Measurements from ENCODE around the gene BCAS3.

BCAS3 gene

DNA sequence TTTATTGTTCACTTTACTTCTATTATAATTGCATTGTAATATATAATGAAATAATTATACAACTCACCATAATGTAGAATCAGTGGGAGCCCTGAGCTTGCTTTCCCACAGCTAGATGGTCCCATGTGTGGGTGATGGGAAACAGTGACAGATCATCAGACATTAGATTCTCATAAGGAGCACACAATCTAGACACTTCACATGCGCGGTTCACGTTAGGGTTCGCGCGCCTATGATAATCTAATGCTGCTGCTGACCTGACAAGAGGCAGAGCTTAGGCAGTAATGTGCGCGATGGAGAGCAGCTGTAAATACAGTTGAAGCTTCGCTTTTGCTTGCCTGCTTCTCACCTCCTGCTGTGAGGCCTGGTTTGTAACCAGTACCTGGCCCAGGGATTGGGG, 40.2 kb downstream of the BCAS3 start:
- H3K4me3 ChIP-seq (ENCODE audit: low read length) = no peak overlapping the region

GRCh38 chr17:60720763-60721531, 43.3 kb downstream of the BCAS3 start:
- Histone ChIP-seq H2BK15ac (replicated peaks; ENCODE audit: low read depth) (no peak overlapping the region), H4K5ac (ENCODE audit: low read length) (no peak overlapping the region), H3K4me1 (ENCODE audit: control insufficient read depth, low read depth, low read length) (no peaks in the 10 kb centered on the region), H3K23ac (ENCODE audit: low read length) (no peak overlapping the region), H3K9ac (ENCODE audit: low read length) (no peak overlapping the region), H4K8ac (ENCODE audit: low read depth, low read length) (no peak overlapping the region), H3K4me3 (ENCODE audit: low read length) (no peak overlapping the region), H3K36me3 (ENCODE audit: control insufficient read depth, insufficient read depth, low read length) (no peaks in the 10 kb centered on the region), H2AK5ac (ENCODE audit: low read length) (no peak overlapping the region), H3K4ac (ENCODE audit: low read depth, low read length) (no peak overlapping the region), H3K4me2 (ENCODE audit: low read length) (no peak overlapping the region), H3K79me2 (ENCODE audit: control insufficient read depth, insufficient read depth, low read length) (no peaks in the 10 kb centered on the region), H2BK120ac (ENCODE audit: low read depth, low read length) (no peak overlapping the region), H3K27me3 (ENCODE audit: insufficient read depth, low read length, poor library complexity) (no peaks in the 10 kb centered on the region), H3K79me1 (ENCODE audit: low read length) (no peaks in the 10 kb centered on the region), H3K56ac (ENCODE audit: low read length) (no peak overlapping the region), H2BK5ac (ENCODE audit: low read length) (no peak overlapping the region), H3K18ac (ENCODE audit: low read length) (no peak overlapping the region), H3K27ac (ENCODE audit: low read depth, low read length) (no peak overlapping the region)
- no CpG with 5 or more reads among the region's 5 CpGs for WGBS (ENCODE audit: extremely low coverage, insufficient coverage, low lambda C conversion rate)
- DNase-seq = peak; percentile 56

More for the DNA sequence above, 40.2 kb downstream of the BCAS3 start:
- DNase-seq = no peak
- Histone ChIP-seq H3K23ac (ENCODE audit: low read length) (no peak overlapping the region), H3K18ac (ENCODE audit: low read length) (no peak overlapping the region), H3K4me1 (ENCODE audit: control insufficient read depth, low read depth, low read length) (no peaks in the 10 kb centered on the region), H3K79me1 (ENCODE audit: low read length) (no peaks in the 10 kb centered on the region), H3K36me3 (ENCODE audit: control insufficient read depth, insufficient read depth, low read length) (no peaks in the 10 kb centered on the region), H3K79me2 (ENCODE audit: control insufficient read depth, insufficient read depth, low read length) (no peaks in the 10 kb centered on the region), H2BK15ac (replicated peaks; ENCODE audit: low read depth) (no peak overlapping the region), H3K9ac (ENCODE audit: low read length) (no peak overlapping the region), H3K27ac (ENCODE audit: low read depth, low read length) (no peak overlapping the region), H3K4ac (ENCODE audit: low read depth, low read length) (no peak overlapping the region), H2BK120ac (ENCODE audit: low read depth, low read length) (no peak overlapping the region), H4K5ac (ENCODE audit: low read length) (no peak overlapping the region), H4K8ac (ENCODE audit: low read depth, low read length) (no peak overlapping the region), H2BK5ac (ENCODE audit: low read length) (no peak overlapping the region), H3K56ac (ENCODE audit: low read length) (no peak overlapping the region), H3K4me2 (ENCODE audit: low read length) (no peak overlapping the region), H2AK5ac (ENCODE audit: low read length) (no peak overlapping the region), H3K27me3 (ENCODE audit: insufficient read depth, low read length, poor library complexity) (no peaks in the 10 kb centered on the region)
- WGBS (ENCODE audit: extremely low coverage, insufficient coverage, low lambda C conversion rate) = no CpG with 5 or more reads among the region's 9 CpGs

GRCh38 chr17:60724647-60725046, 47.0 kb downstream of the BCAS3 start:
- Histone ChIP-seq H3K23ac (ENCODE audit: low read length) (no peak overlapping the region), H4K5ac (ENCODE audit: low read length) (no peak overlapping the region), H2BK15ac (replicated peaks; ENCODE audit: low read depth) (no peak overlapping the region), H3K18ac (ENCODE audit: low read length) (no peak overlapping the region), H3K4ac (ENCODE audit: low read depth, low read length) (no peak overlapping the region), H3K4me2 (ENCODE audit: low read length) (no peak overlapping the region), H2BK5ac (ENCODE audit: low read length) (no peak overlapping the region), H3K36me3 (ENCODE audit: control insufficient read depth, insufficient read depth, low read length) (no peaks in the 10 kb centered on the region), H3K27ac (ENCODE audit: low read depth, low read length) (no peak overlapping the region), H4K8ac (ENCODE audit: low read depth, low read length) (no peak overlapping the region), H3K27me3 (ENCODE audit: insufficient read depth, low read length, poor library complexity) (no peaks in the 10 kb centered on the region), H3K79me1 (ENCODE audit: low read length) (no peaks in the 10 kb centered on the region), H3K56ac (ENCODE audit: low read length) (no peak overlapping the region), H3K4me1 (ENCODE audit: control insufficient read depth, low read depth, low read length) (no peaks in the 10 kb centered on the region), H2AK5ac (ENCODE audit: low read length) (no peak overlapping the region), H3K9ac (ENCODE audit: low read length) (no peak overlapping the region), H2BK120ac (ENCODE audit: low read depth, low read length) (no peak overlapping the region), H3K4me3 (ENCODE audit: low read length) (no peak overlapping the region), H3K79me2 (ENCODE audit: control insufficient read depth, insufficient read depth, low read length) (no peaks in the 10 kb centered on the region)
- no peak for DNase-seq

DNA sequence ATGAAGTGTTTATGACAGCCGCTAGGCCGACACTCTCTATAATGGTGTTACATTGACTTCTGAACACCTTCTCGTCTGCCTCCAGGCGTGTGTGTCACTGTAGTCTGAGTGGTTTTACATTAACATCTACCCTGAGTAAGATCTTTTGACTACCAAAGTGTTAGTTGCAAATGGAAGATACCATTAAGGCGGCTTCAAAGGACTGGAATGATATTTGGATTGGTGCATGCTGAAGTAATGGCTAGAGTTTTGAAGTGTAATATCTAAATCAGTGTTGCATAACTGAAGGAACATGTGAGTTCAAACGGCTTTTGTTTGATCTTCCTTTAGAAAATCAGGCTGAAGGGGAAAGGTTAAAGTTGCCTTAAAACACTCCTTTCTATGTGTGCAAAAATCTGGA, 52.2 kb downstream of the BCAS3 start:
- DNase-seq = peak; percentile 8
- Histone ChIP-seq H3K18ac (ENCODE audit: low read length) (no peak overlapping the region), H3K27ac (ENCODE audit: low read depth, low read length) (no peak overlapping the region), H4K8ac (ENCODE audit: low read depth, low read length) (no peak overlapping the region), H2AK5ac (ENCODE audit: low read length) (no peak overlapping the region), H2BK5ac (ENCODE audit: low read length) (no peak overlapping the region), H3K4me2 (ENCODE audit: low read length) (no peak overlapping the region), H3K4ac (ENCODE audit: low read depth, low read length) (no peak overlapping the region), H3K36me3 (ENCODE audit: control insufficient read depth, insufficient read depth, low read length) (no peaks in the 10 kb centered on the region), H3K4me3 (ENCODE audit: low read length) (no peak overlapping the region), H3K4me1 (ENCODE audit: control insufficient read depth, low read depth, low read length) (no peaks in the 10 kb centered on the region), H2BK120ac (ENCODE audit: low read depth, low read length) (no peak overlapping the region), H3K23ac (ENCODE audit: low read length) (no peak overlapping the region), H3K56ac (ENCODE audit: low read length) (no peak overlapping the region), H3K79me2 (ENCODE audit: control insufficient read depth, insufficient read depth, low read length) (no peaks in the 10 kb centered on the region), H4K5ac (ENCODE audit: low read length) (no peak overlapping the region), H2BK15ac (replicated peaks; ENCODE audit: low read depth) (no peak overlapping the region), H3K79me1 (ENCODE audit: low read length) (no peaks in the 10 kb centered on the region), H3K27me3 (ENCODE audit: insufficient read depth, low read length, poor library complexity) (no peaks in the 10 kb centered on the region), H3K9ac (ENCODE audit: low read length) (no peak overlapping the region)
- WGBS (ENCODE audit: extremely low coverage, insufficient coverage, low lambda C conversion rate) = no CpG with 5 or more reads among the region's 6 CpGs

GRCh38 chr17:60730273-60730672, 52.6 kb downstream of the BCAS3 start:
- no peak overlapping the region for H2BK120ac ChIP-seq (ENCODE audit: low read depth, low read length)
- H4K5ac ChIP-seq (ENCODE audit: low read length) = no peak overlapping the region
- DNase-seq = no peak
- H3K27ac ChIP-seq (ENCODE audit: low read depth, low read length) = no peak overlapping the region
- no peak overlapping the region for H2AK5ac ChIP-seq (ENCODE audit: low read length)
- no peak overlapping the region for H3K4me2 ChIP-seq (ENCODE audit: low read length)
- H3K36me3 ChIP-seq (ENCODE audit: control insufficient read depth, insufficient read depth, low read length) = no peaks in the 10 kb centered on the region
- no peak overlapping the region for H3K23ac ChIP-seq (ENCODE audit: low read length)
- H3K4me3 ChIP-seq (ENCODE audit: low read length) = no peak overlapping the region
- no peak overlapping the region for H3K9ac ChIP-seq (ENCODE audit: low read length)
- no peaks in the 10 kb centered on the region for H3K79me1 ChIP-seq (ENCODE audit: low read length)
- H3K4me1 ChIP-seq (ENCODE audit: control insufficient read depth, low read depth, low read length) = no peaks in the 10 kb centered on the region
- WGBS (ENCODE audit: extremely low coverage, insufficient coverage, low lambda C conversion rate) = no CpG with 5 or more reads among the region's 3 CpGs
- H2BK5ac ChIP-seq (ENCODE audit: low read length) = no peak overlapping the region
- H3K27me3 ChIP-seq (ENCODE audit: insufficient read depth, low read length, poor library complexity) = no peaks in the 10 kb centered on the region
- H3K79me2 ChIP-seq (ENCODE audit: control insufficient read depth, insufficient read depth, low read length) = no peaks in the 10 kb centered on the region
- H3K4ac ChIP-seq (ENCODE audit: low read depth, low read length) = no peak overlapping the region
- H3K56ac ChIP-seq (ENCODE audit: low read length) = no peak overlapping the region
- H4K8ac ChIP-seq (ENCODE audit: low read depth, low read length) = no peak overlapping the region
- no peak overlapping the region for H3K18ac ChIP-seq (ENCODE audit: low read length)
- no peak overlapping the region for H2BK15ac ChIP-seq (replicated peaks; ENCODE audit: low read depth)

GRCh38 chr17:60738287-60738686, 60.6 kb downstream of the BCAS3 start:
- Histone ChIP-seq H3K79me2 (ENCODE audit: control insufficient read depth, insufficient read depth, low read length) (no peaks in the 10 kb centered on the region), H3K9ac (ENCODE audit: low read length) (no peak overlapping the region), H3K23ac (ENCODE audit: low read length) (no peak overlapping the region), H3K18ac (ENCODE audit: low read length) (no peak overlapping the region), H3K4me3 (ENCODE audit: low read length) (no peak overlapping the region), H3K27ac (ENCODE audit: low read depth, low read length) (no peak overlapping the region), H2AK5ac (ENCODE audit: low read length) (no peak overlapping the region), H4K8ac (ENCODE audit: low read depth, low read length) (no peak overlapping the region), H3K79me1 (ENCODE audit: low read length) (no peaks in the 10 kb centered on the region), H3K36me3 (ENCODE audit: control insufficient read depth, insufficient read depth, low read length) (no peaks in the 10 kb centered on the region), H3K4me1 (ENCODE audit: control insufficient read depth, low read depth, low read length) (no peaks in the 10 kb centered on the region), H3K4me2 (ENCODE audit: low read length) (no peak overlapping the region), H4K5ac (ENCODE audit: low read length) (no peak overlapping the region), H2BK120ac (ENCODE audit: low read depth, low read length) (no peak overlapping the region), H2BK5ac (ENCODE audit: low read length) (no peak overlapping the region), H3K27me3 (ENCODE audit: insufficient read depth, low read length, poor library complexity) (no peaks in the 10 kb centered on the region), H2BK15ac (replicated peaks; ENCODE audit: low read depth) (no peak overlapping the region), H3K4ac (ENCODE audit: low read depth, low read length) (no peak overlapping the region), H3K56ac (ENCODE audit: low read length) (no peak overlapping the region)
- no CpG with 5 or more reads among the region's 2 CpGs for WGBS (ENCODE audit: extremely low coverage, insufficient coverage, low lambda C conversion rate)
- no peak for DNase-seq

Data from mesendoderm (in vitro differentiated cells).